ENCODE measurements around the gene GSG1L. TPM values are rescaled to one million over a fixed set of nuclear protein-coding genes. Genes with fewer than 3 reads are reported as not detected.
"Not testable (repeated sequence)": the region's sequence is repeated elsewhere in the genome, so short reads cannot be mapped to it uniquely, and the experiment has no call there.

The GSG1L gene
- total RNA-seq, 1 donor from 2014 or later: not detected

GRCh38 chr16:27748868-27749546 lies 314.5 kb downstream of the GSG1L start:
- DNase-seq (ENCODE audit: low read depth): peak; percentile 70
- TF ChIP-seq CTCF (conservative IDR thresholded peaks at IDR 0.05; ENCODE audit: low read depth, low read length): peak; percentile 44

GRCh38 chr16:27747946-27748345 lies 315.6 kb downstream of the GSG1L start:
- TF ChIP-seq CTCF (conservative IDR thresholded peaks at IDR 0.05; ENCODE audit: low read depth, low read length): no peak
- DNase-seq (ENCODE audit: low read depth): no peak
- no peak overlapping the region for H3K4me3 ChIP-seq (ENCODE audit: low read depth, low read length)

More at GRCh38 chr16:27748868-27749546, 314.5 kb downstream of the GSG1L start:
- no peak overlapping the region for H3K4me3 ChIP-seq (ENCODE audit: low read depth, low read length)

DNA sequence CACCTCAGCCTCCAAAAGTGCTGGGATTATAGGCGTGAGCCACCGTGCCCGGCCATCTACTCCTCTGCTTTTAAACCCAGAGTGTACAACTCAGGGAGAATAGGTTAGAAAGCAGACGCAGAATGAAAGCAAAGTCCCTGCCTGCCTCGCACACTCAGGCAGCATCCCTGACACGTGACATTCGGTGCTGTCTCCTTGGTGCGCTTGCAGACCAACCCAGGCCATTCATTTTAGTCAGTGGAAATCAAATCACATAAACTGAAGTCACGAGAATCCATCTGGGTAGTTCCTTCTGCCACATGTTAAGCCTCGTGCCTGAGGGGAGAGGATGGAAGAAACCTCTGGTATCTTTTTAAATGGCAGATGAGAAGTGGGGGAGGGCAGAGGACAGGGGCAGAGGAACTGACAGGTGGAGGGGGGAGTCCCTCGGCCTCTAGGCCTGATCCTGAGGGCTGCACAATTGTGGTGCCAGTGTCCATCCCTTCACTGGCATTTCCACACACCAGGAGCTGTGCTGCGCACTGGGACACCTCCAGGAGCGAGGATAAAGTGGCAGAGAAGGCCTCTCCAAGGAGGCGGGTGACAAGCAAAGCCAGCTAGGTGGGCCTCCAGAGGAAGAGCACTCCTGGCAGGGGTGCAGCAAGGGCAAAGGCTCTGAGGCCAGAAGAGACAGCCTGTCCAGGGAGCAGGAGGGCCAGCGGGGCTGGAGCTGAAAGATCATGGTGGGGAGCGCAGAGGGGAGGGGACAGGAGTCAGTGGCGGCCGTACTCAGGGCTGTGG lies 317.2 kb downstream of the GSG1L start:
- no peak for TF ChIP-seq CTCF (conservative IDR thresholded peaks at IDR 0.05; ENCODE audit: low read depth, low read length)
- H3K4me3 ChIP-seq (ENCODE audit: low read depth, low read length): no peak overlapping the region
- DNase-seq (ENCODE audit: low read depth): no peak

- H3K4me3 ChIP-seq (ENCODE audit: low read depth, low read length): no peak overlapping the region
- DNase-seq (ENCODE audit: low read depth): no peak
- TF ChIP-seq CTCF (conservative IDR thresholded peaks at IDR 0.05; ENCODE audit: low read depth, low read length): no peak
Measured at GRCh38 chr16:27745348-27745747, 318.2 kb downstream of the GSG1L start.

DNA sequence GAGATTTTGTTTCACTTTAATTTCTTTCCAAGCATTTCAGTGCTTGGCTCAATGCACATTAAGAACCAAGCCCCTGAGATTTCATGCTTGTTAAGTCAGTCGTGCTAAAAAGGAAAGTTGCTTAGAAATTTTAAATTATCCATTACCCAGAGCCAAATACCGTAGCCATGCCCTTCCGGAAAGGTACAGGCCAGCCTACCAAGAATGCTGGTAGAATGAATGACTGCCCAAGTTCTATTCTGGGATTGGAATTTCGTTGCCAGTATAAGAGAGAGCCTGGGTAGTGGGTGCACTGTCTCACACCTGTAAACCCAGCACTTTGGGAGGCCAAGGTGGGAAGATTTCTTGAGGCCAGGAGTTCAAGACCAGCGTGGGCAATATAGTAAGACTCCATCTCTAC lies 319.6 kb downstream of the GSG1L start:
- TF ChIP-seq CTCF (conservative IDR thresholded peaks at IDR 0.05; ENCODE audit: low read depth, low read length): no peak
- no peak for DNase-seq (ENCODE audit: low read depth)
- no peak overlapping the region for H3K4me3 ChIP-seq (ENCODE audit: low read depth, low read length)

GRCh38 chr16:27743001-27743400 lies 320.5 kb downstream of the GSG1L start:
- H3K4me3 ChIP-seq (ENCODE audit: low read depth, low read length): not testable (repeated sequence)

DNA sequence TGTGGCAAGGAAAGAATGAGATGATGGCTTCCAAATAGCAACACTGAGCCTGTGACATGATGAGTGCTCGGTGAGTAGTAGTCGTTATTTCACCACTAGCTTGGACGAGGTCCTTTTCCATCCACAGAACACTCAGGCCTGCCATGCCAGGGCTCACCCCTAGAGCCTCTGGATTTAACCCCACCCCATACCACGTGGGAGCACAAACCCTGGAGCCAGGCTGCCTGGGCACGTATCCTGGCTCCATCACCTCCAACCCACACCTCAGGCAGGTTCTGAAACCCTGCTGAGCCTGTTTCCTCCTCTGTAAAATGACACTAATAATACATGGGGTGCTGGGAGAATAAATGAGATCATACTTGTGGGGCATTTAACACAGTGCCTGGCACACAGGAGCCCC lies 321.2 kb downstream of the GSG1L start:
- DNase-seq (ENCODE audit: low read depth): no peak

More at GRCh38 chr16:27743001-27743400, 320.5 kb downstream of the GSG1L start:
- not testable (repeated sequence) for DNase-seq (ENCODE audit: low read depth)

More for the DNA sequence above, 321.2 kb downstream of the GSG1L start:
- TF ChIP-seq CTCF (conservative IDR thresholded peaks at IDR 0.05; ENCODE audit: low read depth, low read length): no peak
- H3K4me3 ChIP-seq (ENCODE audit: low read depth, low read length): no peak overlapping the region

Data from epithelial cell of proximal tubule (primary cell).